Testis (tissue), 2 donors: Measurements from ENCODE around the gene IFT25.

Source experiments
- POLR2A ChIP-seq: fragments of 450-650 bp; IDR thresholded peaks from one replicate; pipeline ENCODE4 v1.6.1; 2017; ENCODE audit warnings: antibody characterized with exemption, mild to moderate bottlenecking, moderate library complexity
- TF ChIP-seq, protein P1 (sequence below), 3 experiments: fragments of 450-650 bp in 2 of 3; fragments of 200-600 bp in 1 of 3; sonication (generic) in 1 of 3; IDR thresholded peaks; one replicate each; pipeline ENCODE4 v1.5.1; 2016 to 2019; ENCODE audit warnings: antibody characterized with exemption in 3 of 3, mild to moderate bottlenecking in 2 of 3, moderate library complexity in 1 of 3

DNA sequence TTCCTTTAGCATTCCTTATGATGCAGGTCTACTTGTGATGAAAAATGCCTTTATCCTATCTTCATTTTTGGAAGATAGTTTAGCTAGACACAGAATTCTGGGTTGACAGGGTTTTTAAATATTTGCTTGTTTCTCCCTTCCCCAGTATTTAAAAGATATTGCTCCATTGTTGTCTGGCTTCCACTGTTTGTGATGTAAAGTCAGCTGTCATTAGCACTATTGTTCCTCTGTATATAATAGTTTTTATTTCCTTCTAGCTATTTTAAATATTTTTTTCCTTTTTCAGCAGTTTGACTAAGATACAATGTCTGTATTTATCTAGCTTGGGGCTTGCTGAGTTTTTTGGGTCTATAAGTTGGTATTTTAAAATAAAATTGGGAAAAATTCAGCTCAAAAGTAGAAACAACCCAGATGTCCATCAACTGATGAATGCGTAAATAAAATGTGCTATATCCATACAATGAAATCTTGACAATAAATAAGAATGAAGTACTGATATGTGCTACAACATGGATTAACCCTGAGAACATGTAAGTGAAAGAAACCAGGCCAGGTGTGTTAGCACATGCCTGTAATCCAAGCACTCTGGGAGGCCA, 11.2 kb downstream of the IFT25 start:
- TF ChIP-seq POLR2A, result no peak
- TF ChIP-seq, protein P1, sequence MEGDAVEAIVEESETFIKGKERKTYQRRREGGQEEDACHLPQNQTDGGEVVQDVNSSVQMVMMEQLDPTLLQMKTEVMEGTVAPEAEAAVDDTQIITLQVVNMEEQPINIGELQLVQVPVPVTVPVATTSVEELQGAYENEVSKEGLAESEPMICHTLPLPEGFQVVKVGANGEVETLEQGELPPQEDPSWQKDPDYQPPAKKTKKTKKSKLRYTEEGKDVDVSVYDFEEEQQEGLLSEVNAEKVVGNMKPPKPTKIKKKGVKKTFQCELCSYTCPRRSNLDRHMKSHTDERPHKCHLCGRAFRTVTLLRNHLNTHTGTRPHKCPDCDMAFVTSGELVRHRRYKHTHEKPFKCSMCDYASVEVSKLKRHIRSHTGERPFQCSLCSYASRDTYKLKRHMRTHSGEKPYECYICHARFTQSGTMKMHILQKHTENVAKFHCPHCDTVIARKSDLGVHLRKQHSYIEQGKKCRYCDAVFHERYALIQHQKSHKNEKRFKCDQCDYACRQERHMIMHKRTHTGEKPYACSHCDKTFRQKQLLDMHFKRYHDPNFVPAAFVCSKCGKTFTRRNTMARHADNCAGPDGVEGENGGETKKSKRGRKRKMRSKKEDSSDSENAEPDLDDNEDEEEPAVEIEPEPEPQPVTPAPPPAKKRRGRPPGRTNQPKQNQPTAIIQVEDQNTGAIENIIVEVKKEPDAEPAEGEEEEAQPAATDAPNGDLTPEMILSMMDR (IDR thresholded peaks at IDR 0.05), result no peak
